Kidney (tissue), 14 donors: Measurements from ENCODE around the gene GMPR2. TPM values are rescaled to one million over a fixed set of nuclear protein-coding genes. Genes with fewer than 3 reads are reported as not detected.

Source experiments
- DNase-seq, 5 donors: peaks; one replicate each; pipeline ENCODE4 v3.0.0-alpha.2; 2013 to 2020
- FAIRE-seq: peaks from 2 replicates; lab custom pipeline; 2012; peaks lifted over from hg19 to GRCh38; lab: Jason Lieb, UNC
- H3K27ac ChIP-seq, 2 donors: one replicate each; pipeline ENCODE4 v1.7.0; 2013; ENCODE audit warnings: low read depth in 2 of 2, low read length in 2 of 2, inconsistent platforms in 1 of 2
- H3K27me3 ChIP-seq: one replicate; pipeline ENCODE4 v1.7.1; 2013; ENCODE audit warnings: low read length, inconsistent platforms; ENCODE audit not compliant: control insufficient read depth, insufficient read depth
- H3K36me3 ChIP-seq, 3 donors: one replicate each; pipeline versions ENCODE4 v1.7.0 to v1.7.1; 2013; ENCODE audit warnings: low read length in 3 of 3, control low read depth in 1 of 3, inconsistent platforms in 1 of 3; ENCODE audit not compliant: insufficient read depth in 3 of 3, control insufficient read depth in 2 of 3
- H3K4me1 ChIP-seq, 3 donors: one replicate each; pipeline versions ENCODE4 v1.7.0 to v1.7.1; 2013; ENCODE audit warnings: low read length in 3 of 3, inconsistent platforms in 1 of 3, low read depth in 1 of 3; ENCODE audit not compliant: control insufficient read depth in 2 of 3, insufficient read depth in 2 of 3
- H3K4me3 ChIP-seq, 3 donors: one replicate each; pipeline versions ENCODE4 v1.7.0 to v1.8.1; 2013; ENCODE audit warnings: low read length in 3 of 3, control low read depth in 1 of 3, inconsistent platforms in 1 of 3
- H3K9ac ChIP-seq, 3 donors: one replicate each; pipeline versions ENCODE4 v1.7.0 to v1.7.1; 2013; ENCODE audit warnings: low read length in 3 of 3, control low read depth in 1 of 3, inconsistent platforms in 1 of 3
- H3K9me3 ChIP-seq, 3 donors: one replicate each; pipeline versions ENCODE4 v1.7.0 to v1.7.1; 2013; ENCODE audit warnings: low read length in 3 of 3, control low read depth in 1 of 3, inconsistent platforms in 1 of 3; ENCODE audit not compliant: control insufficient read depth in 2 of 3, insufficient read depth in 1 of 3
- intact Hi-C: fragments of 100-400 bp; cut with DNase I; formaldehyde crosslinking; loops from one replicate; pipeline ENCODE4 v1.11.1; 2022
- polyA plus RNA-seq: library from polyadenylated mRNA; stranded (reverse); fragments of 350-450 nt; fragmentation: Illumina TruSeq; extraction: RNeasy Lipid Tissue Mini Kit (QIAGEN cat#74804); gene quantifications from one replicate; pipeline ENCODE4 v1.2.3, GENCODE V29; 2014; ENCODE audit warnings: low read depth, low replicate concordance; ENCODE audit not compliant: insufficient read depth
- total RNA-seq: library from RNA; stranded (reverse); fragmentation: NEBNext Ultra II Directional; extraction: Animal tissue kit (Norgen Biotek cat#: 25700); gene quantifications from one replicate; pipeline ENCODE4 v1.2.1, GENCODE V29; 2021
- TF ChIP-seq, protein P1 (sequence below): IDR thresholded peaks from 3 replicates; pipeline ENCODE4 v1.5.1; 2012; ENCODE audit warnings: mild to moderate bottlenecking, moderate library complexity, borderline replicate concordance; ENCODE audit not compliant: insufficient read depth; ENCODE audit errors: extremely low read depth
- donor health status: control.
- donor health status: control.
- donor health status: control.
- donor health status: control.
- donor health status: control.
- donor health status: DM: yes; HTN: yes; CAD: no.
- donor health status: Normal renal cell carcinoma (clear cell type).

The GMPR2 gene
- total and polyA plus RNA-seq, 2 donors from 2014 or later = 75.0 to 92.5 TPM

DNA sequence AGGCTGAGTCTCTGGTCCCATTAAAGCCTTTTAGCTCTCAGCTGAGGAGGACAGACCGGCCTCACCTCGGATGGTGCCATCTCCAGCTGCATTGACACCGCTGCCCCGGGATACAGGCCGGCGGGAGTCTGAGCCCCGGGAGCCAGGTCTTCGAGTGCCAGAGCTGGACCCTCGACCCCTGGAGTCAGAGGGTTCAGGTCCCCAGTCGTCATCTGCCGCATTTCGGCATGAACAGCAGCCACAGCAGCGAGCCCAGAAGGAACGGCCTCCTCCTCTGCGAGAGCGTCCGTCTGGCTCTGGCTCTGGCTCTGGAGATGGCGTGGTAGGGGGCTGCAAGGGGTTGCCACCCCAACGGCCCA, 29.2 kb downstream of the GMPR2 start:
- Histone ChIP-seq H3K9ac (no peak overlapping the region), H3K36me3 (peaks cover 0 to 4% (median 1%) of the 10 kb centered on the region in 3 donors), H3K4me1 (peaks cover 0 to 3% (median 0%) of the 10 kb centered on the region in 3 donors), H3K27ac (no peak overlapping the region), H3K4me3 (no peak overlapping the region), H3K9me3 (no peaks in the 10 kb centered on the region), H3K27me3 (no peaks in the 10 kb centered on the region)
- TF ChIP-seq, protein P1, sequence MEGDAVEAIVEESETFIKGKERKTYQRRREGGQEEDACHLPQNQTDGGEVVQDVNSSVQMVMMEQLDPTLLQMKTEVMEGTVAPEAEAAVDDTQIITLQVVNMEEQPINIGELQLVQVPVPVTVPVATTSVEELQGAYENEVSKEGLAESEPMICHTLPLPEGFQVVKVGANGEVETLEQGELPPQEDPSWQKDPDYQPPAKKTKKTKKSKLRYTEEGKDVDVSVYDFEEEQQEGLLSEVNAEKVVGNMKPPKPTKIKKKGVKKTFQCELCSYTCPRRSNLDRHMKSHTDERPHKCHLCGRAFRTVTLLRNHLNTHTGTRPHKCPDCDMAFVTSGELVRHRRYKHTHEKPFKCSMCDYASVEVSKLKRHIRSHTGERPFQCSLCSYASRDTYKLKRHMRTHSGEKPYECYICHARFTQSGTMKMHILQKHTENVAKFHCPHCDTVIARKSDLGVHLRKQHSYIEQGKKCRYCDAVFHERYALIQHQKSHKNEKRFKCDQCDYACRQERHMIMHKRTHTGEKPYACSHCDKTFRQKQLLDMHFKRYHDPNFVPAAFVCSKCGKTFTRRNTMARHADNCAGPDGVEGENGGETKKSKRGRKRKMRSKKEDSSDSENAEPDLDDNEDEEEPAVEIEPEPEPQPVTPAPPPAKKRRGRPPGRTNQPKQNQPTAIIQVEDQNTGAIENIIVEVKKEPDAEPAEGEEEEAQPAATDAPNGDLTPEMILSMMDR = no peak
- intact Hi-C loops = no loop called here
- DNase-seq (peak in 1 of 5 donors; percentile 68), FAIRE-seq (no peak)

DNA sequence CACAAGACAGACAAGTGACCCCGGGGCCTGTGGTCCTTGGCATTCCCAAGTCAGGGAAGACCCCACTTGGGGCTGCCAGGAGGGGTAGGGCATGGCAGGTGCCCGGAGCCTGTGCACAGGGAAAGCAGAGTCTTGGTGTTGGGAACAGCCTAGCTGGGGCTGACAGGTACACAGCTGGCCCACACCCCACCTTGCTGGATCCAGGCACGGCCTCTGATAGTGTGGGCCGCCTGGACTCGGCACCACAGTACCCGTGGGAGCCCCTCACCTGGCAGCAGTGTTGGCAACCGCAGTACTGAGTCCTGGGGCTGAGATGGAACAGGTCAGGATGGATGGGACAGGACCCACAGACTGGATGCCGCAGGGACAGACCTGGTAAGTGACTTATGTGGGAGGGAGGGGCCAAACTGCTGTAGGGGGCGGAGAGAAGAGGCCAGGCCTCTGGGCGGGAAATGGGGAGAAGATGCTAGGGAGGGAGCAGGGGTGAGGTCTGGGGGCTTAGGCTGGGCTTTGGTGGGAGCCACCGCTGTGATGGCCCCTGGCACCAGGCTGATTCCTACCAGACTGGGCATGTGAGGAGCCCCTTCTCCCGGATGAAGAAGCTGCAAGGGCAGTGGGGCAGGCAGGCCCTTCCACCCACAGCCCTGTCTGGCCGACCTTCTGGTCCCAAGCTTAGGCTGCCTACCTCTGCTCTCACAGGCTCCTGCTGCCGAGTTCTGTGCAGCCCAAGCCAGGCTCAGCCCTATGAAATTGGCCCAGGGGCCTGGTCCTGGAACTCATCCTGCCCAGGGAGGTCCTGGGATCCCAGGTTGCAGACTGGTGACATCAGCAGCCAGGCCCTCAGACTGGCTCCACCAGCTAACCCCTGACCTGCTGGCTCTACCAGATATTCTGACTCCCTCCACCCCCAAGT, 30.3 kb downstream of the GMPR2 start, which contains the start of gene TGM1:
Gene TGM1, minus strand, starts transcription at position 357 of the 913 bp plus-strand sequence. CDS start 825 bp downstream, outside the sequence.
- Histone ChIP-seq H3K4me1 (peaks cover 0 to 3% (median 0%) of the 10 kb centered on the region in 3 donors), H3K36me3 (peaks cover 0 to 7% (median 7%) of the 10 kb centered on the region in 3 donors), H3K9me3 (no peaks in the 10 kb centered on the region), H3K9ac (no peak within 1 kb of the TSS), H3K4me3 (no peak within 1 kb of the TSS), H3K27ac (no peak within 1 kb of the TSS), H3K27me3 (no peaks in the 10 kb centered on the region)
- intact Hi-C loops = no loop called here
- TF ChIP-seq, protein P1 = no peak
- FAIRE-seq (no peak), DNase-seq (peak in 1 of 5 donors; percentile 54)

DNA sequence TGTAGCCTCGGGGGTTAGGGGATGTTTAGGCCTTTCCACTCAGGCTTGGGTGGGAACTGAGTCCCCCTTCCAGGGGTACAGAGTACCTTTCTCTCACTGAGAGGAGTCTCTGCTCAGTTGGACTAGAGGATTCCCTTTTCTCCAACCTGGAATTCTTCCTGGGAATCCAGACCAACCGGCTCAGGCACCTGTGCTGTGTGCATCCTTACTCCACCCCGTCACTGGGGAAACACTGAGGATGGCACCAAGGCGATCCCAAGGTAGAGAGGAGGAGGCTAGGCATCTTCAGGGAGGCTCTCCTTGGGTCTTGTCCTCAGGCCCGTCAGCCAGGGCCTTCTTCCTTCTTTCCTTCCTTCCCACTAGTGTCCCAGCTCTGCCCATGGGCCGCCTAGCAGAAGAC, 31.1 kb downstream of the GMPR2 start:
- FAIRE-seq (no peak), DNase-seq (no peak)
- Histone ChIP-seq H3K36me3 (peaks cover 0 to 7% (median 7%) of the 10 kb centered on the region in 3 donors), H3K4me1 (peaks cover 0 to 3% (median 0%) of the 10 kb centered on the region in 3 donors), H3K9me3 (no peaks in the 10 kb centered on the region), H3K4me3 (no peak overlapping the region), H3K9ac (no peak overlapping the region), H3K27me3 (no peaks in the 10 kb centered on the region), H3K27ac (no peak overlapping the region)
- TF ChIP-seq, protein P1 = no peak
- intact Hi-C loops = no loop called here
